HL-60 (cell line): ENCODE measurements around the gene AGBL4.

Experiments
- DNase-seq, 2 experiments: peaks; one replicate each; pipeline ENCODE4 v3.0.0-alpha.2; 2010 to 2020; ENCODE audit warnings: low read depth in 1 of 2, low spot score in 1 of 2
- H3K27ac ChIP-seq: fragments of 250-450 bp; sonication (Bioruptor Pico); replicated peaks from 2 replicates; pipeline ENCODE4 v1.5.1; 2020; ENCODE audit warnings: mild to moderate bottlenecking, moderate library complexity
- H3K27me3 ChIP-seq: fragments of 250-450 bp; sonication (Bioruptor Pico); 2 replicates; pipeline ENCODE4 v1.5.1; 2021; ENCODE audit warnings: mild to moderate bottlenecking, moderate library complexity; ENCODE audit not compliant: insufficient read depth, poor library complexity, severe bottlenecking
- H3K4me3 ChIP-seq: replicated peaks from 2 replicates; pipeline ENCODE4 v1.5.1; 2011; ENCODE audit warnings: mild to moderate bottlenecking, control low read depth, low read length; ENCODE audit not compliant: insufficient read depth
- CTCF ChIP-seq: IDR thresholded peaks from one replicate; pipeline ENCODE4 v1.5.1; 2011; ENCODE audit warnings: low read length, control low read depth, inconsistent platforms; ENCODE audit not compliant: insufficient read depth
- GABPA ChIP-seq: IDR thresholded peaks from 2 replicates; pipeline ENCODE4 v1.6.1; 2012; ENCODE audit warnings: low read depth
- POLR2AphosphoS5 ChIP-seq: IDR thresholded peaks from 2 replicates; pipeline ENCODE4 v1.6.1; 2012; ENCODE audit warnings: low read depth
- SPI1 ChIP-seq: IDR thresholded peaks from 2 replicates; pipeline ENCODE4 v1.6.1; 2012; ENCODE audit warnings: low read depth, mild to moderate bottlenecking, borderline replicate concordance
- TF ChIP-seq, protein P1 (sequence below): IDR thresholded peaks from 2 replicates; pipeline ENCODE4 v1.6.1; 2012; ENCODE audit warnings: low read depth; ENCODE audit not compliant: insufficient replicate concordance

The AGBL4 gene

DNA sequence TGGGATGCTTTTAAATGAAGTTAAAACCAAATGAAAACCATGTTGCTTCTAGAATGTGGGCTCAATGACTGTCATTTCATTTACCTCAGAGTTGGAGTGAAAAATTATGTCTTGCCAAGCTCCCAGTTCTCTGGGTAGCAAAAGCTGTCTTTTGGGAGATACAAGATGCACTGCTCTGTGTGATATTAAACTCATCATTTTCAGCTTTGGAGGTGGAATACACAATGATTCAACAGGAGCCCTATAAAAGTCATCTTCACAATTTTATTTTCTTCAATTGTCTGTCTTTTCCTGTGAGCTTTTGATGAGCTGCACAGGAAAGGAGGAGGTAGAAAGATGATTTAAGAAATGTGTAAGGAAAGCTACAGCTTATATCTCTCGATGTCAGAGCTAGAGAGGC lies 1431.4 kb downstream of the AGBL4 start:
- Histone ChIP-seq H3K4me3 (no peak overlapping the region), H3K27me3 (no peaks in the 10 kb centered on the region), H3K27ac (no peak overlapping the region)
- TF ChIP-seq POLR2AphosphoS5 (no peak), CTCF (no peak), SPI1 (no peak), GABPA (no peak)
- TF ChIP-seq, protein P1, sequence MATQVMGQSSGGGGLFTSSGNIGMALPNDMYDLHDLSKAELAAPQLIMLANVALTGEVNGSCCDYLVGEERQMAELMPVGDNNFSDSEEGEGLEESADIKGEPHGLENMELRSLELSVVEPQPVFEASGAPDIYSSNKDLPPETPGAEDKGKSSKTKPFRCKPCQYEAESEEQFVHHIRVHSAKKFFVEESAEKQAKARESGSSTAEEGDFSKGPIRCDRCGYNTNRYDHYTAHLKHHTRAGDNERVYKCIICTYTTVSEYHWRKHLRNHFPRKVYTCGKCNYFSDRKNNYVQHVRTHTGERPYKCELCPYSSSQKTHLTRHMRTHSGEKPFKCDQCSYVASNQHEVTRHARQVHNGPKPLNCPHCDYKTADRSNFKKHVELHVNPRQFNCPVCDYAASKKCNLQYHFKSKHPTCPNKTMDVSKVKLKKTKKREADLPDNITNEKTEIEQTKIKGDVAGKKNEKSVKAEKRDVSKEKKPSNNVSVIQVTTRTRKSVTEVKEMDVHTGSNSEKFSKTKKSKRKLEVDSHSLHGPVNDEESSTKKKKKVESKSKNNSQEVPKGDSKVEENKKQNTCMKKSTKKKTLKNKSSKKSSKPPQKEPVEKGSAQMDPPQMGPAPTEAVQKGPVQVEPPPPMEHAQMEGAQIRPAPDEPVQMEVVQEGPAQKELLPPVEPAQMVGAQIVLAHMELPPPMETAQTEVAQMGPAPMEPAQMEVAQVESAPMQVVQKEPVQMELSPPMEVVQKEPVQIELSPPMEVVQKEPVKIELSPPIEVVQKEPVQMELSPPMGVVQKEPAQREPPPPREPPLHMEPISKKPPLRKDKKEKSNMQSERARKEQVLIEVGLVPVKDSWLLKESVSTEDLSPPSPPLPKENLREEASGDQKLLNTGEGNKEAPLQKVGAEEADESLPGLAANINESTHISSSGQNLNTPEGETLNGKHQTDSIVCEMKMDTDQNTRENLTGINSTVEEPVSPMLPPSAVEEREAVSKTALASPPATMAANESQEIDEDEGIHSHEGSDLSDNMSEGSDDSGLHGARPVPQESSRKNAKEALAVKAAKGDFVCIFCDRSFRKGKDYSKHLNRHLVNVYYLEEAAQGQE = no peak
- DNase-seq = no peak

DNA sequence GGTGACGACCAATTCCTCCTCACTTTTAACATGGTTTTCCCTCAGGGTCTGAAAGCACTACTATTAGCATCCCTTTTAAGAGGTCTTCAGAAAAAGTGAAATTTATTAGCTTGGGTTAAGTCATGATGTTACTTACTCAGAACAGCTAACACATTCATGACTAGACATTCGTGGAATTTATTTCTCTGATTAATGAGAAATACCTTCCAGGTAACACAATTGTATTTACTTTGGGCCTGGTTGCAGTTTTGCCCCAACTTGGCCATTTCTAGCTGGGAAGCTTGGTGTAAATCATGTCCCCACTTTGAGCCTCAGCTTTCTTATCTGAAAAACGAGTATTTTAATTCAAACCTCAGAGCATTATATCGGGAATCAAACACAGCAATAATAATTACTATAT lies 1432.6 kb downstream of the AGBL4 start:
- TF ChIP-seq CTCF (no peak), POLR2AphosphoS5 (no peak), SPI1 (no peak), GABPA (no peak)
- TF ChIP-seq, protein P1 = no peak
- no peak overlapping the region for H3K4me3 ChIP-seq
- no peaks in the 10 kb centered on the region for H3K27me3 ChIP-seq
- no peak for DNase-seq
- no peak overlapping the region for H3K27ac ChIP-seq

- no peak for TF ChIP-seq GABPA
- TF ChIP-seq, protein P1 = no peak
- no peak for TF ChIP-seq POLR2AphosphoS5
- TF ChIP-seq CTCF = no peak
- no peak for TF ChIP-seq SPI1
- H3K27me3 ChIP-seq = no peaks in the 10 kb centered on the region
- no peak overlapping the region for H3K4me3 ChIP-seq
- H3K27ac ChIP-seq = no peak overlapping the region
- DNase-seq = no peak
These were observed 1435.7 kb downstream of the AGBL4 start for GRCh38 chr1:48588061-48588460.
